ENCODE results near the gene ADAMTSL2.

ADAMTSL2 gene

DNA sequence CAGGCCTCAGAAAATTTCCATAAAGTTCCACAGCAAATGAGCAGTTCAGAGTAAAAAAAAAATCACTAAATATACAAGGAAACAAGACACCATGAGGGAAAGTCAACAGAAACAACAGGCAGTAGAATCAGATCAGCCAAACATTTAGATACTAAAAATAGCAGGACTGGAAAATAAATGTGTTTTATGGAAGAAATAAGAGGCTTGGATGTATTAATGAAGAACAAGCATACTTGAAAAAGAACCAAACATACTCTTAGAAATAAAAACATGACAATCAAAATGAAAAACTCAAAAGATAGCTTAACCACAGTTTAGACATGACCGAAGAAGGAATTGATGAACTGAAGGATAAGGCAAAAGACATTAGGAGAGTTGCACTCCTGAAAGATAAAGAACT lies 32.4 kb upstream of the ADAMTSL2 start:
- DNase-seq, result no peak

DNA sequence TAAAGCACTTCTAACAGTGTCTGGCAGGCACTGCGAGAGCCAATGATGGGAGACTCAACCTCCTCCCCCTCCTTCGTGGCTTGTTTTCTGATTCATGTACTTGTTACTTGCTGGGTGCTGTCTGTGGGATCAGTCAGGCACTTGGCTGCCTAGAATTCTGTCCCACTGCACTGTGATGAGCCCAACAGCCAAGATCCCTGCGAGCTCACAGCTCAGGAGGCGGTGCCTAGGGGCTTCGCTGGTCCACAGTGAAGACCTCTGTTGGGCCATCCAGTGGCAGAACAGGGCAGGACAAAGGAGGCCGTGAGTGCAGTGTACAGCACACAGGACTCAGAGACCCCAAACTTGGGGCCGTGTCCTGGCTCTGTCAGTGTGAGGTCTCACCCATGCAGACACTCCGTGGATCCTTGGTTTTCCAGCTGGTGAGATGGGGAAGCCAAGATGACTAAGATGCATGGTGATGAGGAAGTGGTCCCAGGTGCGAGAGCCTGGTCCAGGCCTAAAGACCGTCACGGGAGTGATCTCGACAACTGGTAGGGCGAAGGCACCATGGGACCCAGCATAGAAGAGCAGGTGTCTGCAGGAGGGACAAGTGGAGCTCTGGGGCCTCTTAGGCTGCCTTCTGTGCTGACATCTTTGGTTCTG lies 29.2 kb upstream of the ADAMTSL2 start:
- no peak for DNase-seq

DNA sequence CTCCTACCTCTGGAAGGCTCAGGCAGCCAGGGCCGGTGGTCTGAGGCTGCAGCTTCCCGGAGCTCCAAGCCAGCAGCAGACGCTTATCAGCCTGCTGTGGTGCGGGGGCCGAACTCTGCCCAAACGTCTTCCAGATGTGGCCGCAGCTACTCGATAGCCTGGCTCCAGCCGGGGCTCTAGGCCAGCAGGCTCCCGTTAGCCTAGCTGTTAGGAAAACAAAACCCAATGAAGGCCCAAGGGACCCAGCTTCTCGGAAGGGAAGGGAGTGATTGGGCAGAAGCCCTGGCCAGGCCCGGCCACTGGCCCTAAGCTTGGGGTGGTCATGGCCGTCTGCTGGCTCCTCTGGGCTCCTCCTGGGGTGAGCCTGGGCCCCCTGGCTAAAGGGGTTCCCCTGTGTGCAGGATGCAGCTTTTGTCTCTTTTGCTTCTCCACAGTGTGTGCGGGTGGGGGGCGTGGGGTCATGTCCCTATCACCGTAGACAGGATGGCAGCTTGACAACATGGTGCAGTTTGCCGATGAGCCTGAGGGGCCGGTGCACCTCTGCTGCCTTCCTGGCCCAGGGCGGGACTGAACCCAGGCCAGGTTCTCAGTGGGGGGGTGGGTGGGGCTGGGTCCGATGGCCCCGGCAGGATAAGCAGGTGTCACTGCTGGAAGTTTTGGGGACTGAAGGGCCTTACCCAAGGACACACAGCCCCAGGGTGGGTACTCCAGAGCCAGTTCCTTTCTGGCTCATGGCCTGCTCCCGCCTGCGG lies 28.4 kb upstream of the ADAMTSL2 start:
- DNase-seq, result no peak

DNA sequence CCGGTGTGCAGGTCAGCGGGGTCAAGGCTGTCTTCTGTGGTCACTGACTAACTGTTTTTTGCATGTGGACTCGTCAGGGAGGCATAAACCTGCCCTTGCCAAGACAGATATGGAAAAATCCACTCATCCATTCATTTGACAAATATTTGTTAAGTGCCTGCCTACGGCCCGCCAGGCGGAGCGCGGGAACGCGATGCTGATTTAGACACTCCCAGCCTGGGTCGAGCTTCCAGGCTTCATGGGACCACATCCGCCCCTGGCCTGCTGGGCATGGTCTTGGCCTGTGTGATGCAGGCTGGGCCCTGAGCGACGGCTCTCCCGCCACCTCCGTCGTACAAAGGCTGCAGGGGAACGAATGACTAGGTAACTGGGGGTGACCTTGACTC lies 27.9 kb upstream of the ADAMTSL2 start:
- DNase-seq, result peak in 1 of 2 experiments; percentile 42

DNA sequence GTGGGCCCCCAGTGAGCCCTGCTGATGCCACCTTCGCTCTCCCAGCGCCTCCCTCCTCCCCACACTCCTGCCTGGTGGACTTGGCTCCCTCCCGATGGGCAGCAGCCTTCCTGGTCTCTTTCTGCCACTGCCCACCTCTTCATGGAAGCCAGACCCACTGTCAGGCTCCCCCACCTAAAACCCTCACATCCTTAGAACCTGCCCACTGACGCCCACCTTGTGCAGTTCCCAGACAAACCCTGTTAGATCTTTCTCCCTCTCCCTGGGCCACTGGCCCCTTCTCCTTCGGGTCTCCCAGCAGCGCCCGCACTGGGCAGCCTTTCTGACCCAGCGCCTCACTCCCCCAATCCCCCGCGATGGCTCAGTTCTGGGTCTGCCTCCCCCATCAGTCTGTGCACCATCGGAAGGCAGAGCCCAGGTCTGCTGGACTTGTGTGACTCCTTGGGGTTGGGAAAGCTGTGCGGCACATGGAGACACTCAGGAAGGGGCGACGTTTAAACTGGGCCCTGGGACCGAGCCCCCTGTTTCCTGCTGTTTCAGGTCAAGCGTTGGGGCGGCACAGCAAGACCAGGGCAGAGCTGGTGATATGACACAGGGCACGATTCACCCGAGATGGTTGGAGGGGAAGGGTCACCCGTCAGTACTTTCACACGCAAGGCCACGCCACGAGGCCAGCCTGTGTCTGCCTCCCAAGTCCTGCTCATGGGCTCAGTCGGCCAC lies 27.1 kb upstream of the ADAMTSL2 start:
- DNase-seq, result no peak

DNA sequence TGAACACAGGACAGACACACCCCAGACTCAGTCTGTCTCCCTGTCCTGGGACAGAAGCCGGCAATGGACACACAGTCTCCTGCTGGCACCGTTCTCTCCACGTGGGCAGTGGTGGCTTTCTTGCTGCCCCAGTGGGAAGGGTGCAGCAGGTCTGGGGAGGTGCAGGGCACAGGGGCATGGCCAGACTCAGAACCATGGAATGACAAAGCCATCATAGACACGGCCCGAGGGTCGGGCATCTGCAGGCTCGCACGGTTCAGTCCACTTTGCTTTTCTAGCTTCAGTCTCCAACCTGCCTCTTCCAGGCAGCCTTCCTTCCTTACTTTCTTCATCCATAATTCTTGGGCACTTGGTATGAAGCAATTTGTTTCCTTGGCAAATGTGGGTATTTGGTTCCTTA lies 26.5 kb upstream of the ADAMTSL2 start:
- no peak for DNase-seq

DNA sequence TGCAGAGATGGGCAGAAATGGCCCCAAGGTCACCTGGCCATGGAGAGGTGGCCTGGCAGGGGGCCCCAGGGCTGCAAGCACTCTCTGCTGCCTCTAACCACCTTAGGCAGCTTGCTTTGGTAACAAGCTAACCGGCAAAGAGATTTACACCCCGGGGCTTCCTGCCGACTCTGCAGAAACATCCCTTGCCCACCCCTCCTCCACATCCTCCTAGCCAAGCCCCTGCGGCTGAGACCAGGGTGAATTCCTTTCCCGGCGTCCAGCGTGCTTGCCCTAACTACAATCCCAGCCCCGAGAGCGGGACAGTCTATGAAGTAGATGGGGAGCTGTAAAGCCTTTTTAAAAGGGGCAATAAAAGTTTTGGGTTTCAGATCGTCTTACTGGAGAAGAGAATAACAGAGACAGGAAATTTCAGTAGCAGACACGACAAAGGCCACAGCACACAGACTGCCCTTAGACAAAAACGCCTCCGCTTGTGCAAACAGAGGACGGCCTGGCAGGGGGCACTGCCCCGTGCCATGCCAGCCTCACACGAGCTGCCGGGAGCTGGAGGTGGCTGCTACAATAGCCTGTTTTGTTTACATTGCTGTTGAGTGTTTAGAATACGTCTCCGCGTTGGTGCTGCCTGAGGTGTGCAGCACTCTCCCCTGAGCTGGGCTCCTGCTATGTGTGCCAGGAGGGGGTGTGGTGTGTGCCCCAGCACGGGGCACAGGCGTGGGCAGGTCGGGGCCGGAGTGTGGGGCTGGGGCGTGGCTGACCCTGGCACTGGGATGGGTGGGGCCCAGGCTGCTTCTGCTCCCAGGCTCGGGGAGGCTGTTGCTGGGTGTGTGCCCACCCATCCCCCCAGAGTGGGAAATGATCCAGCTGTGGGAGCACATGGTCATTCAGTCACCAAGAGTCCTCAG lies 25.1 kb upstream of the ADAMTSL2 start:
- peak; percentile 88 to 98 for DNase-seq

DNA sequence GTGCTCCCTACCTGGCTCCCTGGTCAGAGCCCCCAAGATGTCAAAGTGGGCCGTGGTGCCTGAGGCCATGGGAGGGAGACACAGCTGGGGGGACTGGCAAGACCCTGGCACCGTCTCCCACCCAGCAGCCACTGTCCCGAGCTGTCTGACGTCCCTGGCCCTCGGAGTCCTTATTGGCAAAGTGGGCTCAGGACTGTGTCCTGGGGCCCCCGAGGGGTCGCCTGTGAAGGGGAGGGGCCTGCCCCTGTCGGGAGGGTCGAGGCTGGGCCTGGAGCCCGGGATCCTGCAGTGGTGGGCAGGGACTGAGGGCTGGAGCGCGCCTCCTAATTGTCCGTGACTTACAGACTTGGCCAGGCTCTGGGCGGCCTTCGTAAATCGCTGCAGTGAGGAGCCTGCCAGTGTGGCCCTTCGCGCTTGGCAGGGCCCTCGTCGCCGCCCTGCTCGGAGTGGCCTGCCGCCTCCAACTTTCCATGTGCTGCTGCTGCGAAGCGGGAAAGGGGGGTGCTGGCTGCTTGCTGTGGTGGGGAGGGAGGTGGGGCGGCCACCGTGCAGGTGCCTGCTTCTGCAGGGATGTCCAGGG lies 23.5 kb upstream of the ADAMTSL2 start:
- peak in 1 of 2 experiments; percentile 9 for DNase-seq

DNA sequence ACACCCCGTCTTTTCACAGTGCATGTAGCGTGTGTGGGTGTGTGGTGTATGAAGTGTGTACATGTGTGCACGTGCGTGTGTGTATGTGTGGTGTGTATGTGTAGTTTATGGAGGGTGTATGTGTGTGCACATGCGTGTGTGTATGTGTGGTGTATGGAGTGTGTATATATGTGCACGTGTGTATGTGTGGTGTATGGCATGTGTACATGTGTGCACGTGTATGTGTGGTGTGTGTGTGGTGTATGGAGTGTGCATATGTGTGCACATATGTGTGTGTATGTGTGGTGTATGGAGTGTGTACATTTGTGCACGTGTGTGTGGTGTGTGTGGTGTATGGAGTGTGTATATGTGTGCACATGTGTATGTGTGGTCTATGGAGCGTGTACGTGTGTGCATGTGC lies 22.9 kb upstream of the ADAMTSL2 start:
- DNase-seq, result no peak

DNA sequence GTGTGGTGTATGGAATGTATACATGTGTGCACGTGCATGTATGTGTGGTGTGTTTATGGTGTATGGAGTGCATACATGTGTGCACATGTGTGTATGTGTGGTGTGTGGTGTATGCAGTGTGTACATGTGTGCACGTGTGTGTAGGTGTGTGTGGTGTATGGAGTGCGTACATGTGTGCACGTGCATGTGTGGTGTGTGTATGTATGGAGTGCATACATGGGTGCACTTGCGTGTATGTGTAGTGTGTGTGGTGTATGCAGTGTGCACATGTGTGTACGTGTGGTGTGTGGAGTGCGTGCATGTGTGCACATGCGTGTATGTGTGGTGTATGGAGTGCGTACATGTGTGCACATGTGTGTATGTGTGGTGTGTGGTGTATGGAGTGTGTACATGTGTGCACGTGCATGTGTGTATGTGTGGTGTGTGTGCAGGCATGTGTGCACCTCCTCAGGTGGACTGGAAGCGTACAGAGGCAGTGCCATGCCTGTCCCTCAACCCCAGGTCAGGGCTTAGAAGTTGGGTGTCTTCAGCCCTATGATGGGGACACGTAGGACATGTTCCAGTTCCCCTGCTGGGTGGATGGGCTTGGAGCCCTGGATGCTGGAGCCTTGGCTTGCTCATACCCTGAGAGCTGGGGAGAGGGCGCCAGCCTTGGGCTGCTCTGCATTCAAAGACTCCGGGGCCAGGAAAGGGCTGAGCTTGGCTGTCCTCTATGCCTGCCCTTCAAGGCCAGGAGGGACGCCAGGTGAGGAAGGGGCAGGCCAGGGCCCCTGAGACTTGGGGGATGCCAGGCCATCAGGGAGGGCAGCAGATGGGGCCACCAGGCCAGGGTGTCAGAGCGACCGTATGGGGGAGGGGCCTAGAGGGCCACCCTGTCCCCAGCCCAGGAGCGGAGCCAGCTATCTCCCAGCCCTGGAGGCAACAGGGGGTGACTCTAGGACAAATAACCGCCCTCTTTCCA lies 22.0 kb upstream of the ADAMTSL2 start:
- DNase-seq, result peak in 1 of 2 experiments; percentile 58

DNA sequence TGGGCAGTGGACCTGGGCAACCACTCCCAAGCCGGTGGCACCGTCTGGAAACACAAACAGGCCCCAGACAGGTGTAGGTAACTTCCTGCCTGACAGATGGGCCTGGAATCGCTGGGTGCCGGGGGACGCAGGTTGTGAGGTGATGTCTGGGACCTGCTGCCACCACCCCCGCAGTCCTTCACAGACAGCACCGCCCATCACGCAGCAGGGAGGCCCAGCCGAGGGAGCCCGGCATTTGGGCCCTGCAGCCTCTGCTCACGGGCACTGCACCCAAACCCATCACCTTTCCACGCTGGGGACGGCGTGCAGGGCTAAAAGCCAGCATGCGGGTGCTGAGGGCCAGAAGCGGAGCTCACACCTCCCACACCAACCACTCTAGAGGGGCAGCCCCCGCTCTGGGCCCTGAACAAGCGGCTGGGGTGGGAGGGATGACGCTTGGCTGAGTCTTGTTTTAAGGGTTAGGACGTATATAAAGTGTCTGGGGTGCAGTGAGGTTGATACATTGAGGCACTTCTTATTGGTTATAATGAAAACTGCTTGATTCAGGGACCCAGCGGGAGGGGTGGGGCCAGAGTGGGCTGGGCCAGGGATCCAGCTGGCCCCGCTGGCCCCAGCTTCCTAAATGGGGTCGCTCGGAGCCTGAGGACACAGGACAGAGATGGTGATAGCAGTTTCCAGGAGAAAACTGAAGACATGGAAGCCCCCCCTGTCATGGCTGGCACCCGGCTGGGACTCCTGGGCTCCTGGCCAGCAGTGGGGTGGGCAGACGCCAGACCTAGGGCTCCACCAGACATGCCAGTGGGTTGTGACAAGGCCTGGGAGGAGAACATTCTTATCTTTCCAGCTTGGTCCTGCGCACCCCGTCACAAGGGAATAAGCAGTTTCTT lies 21.0 kb upstream of the ADAMTSL2 start:
- DNase-seq, result peak; percentile 68 to 91

DNA sequence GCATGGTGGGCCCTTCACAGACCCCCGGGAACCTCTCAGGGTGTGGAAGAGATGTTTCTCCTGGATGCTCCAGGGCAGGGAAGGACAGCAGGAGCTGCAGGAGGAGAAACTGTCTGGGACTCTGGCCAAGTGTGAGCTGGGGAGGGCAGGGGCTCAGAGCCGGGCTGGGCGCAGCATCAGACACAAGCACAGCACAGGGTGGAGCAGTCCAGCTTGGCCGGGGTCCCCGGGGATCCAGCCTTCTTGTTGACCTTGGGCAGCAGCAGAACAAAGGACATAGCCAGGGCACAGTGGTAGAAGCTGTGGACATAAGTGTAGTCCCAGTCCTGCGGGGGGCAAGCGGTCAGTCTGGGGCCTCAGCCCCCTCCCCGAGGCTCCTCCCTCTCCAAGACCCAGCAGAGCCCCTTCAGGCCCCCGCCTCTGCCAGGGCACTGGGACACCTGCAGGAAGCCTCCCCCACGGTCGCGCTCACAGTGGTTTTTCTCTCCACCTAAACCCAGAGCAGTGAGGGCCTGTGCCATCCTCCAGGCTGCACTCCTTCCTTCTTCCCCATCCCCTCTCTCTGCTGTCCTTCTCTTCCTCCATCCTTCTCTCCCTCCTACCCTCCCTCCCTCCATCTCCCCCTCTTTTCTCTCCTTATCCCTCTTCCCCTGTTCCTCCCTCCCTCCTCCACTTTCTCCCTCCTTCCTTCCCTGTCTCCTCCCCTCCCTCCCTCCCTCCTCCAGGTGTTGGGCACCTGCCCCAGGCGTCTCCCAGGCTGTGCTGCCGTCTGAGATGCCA lies 19.9 kb upstream of the ADAMTSL2 start:
- peak; percentile 63 to 83 for DNase-seq

DNA sequence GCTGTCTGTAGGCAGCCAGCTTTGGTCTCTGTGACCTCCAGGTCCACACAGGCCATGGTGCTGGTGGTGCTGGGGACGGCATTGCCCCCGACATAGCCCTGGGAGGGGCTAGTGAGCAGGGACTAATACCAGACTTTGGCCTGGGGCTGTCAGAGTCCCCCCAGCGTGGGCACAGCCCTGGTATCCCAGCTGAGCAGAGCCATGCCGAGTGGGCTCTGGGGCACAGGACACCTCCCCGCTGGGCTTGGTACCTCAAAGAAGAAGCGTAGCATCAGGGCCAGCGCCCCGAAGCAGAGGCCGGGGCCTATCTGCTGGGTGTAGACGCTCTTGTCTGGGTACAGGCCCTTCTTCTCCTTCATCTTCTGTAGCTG lies 19.3 kb upstream of the ADAMTSL2 start:
- DNase-seq, result no peak

DNA sequence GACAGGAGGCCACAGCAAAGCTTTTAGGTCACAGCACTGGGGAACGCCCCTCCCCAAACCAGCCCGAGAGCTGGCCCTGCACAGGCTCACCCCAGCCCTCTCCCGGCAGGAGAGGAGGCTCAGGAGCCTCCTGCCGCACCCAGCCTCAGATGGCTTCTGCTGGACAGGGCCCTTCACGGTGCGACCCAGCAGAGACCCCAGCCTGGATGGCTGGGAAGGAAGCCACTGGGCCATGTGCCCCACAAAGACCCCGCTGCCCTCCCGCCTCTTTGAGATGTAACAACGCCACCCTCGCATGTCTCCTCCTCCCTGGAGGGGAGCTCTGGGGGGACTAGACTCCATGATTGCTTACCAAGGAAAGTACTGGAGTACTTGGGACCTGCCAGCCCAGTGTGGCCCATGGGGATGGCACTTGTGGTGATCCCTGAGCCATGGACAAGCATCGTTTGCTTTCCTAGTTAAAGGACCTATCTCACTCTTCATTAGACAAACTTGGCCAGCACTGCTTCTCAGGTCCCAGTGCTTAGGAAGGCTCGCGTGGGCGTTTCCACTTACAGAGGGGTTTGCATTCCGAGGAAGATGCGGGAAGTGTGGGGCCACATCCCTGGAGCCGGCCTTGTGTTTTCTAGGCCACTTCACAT lies 18.8 kb upstream of the ADAMTSL2 start:
- DNase-seq, result no peak

DNA sequence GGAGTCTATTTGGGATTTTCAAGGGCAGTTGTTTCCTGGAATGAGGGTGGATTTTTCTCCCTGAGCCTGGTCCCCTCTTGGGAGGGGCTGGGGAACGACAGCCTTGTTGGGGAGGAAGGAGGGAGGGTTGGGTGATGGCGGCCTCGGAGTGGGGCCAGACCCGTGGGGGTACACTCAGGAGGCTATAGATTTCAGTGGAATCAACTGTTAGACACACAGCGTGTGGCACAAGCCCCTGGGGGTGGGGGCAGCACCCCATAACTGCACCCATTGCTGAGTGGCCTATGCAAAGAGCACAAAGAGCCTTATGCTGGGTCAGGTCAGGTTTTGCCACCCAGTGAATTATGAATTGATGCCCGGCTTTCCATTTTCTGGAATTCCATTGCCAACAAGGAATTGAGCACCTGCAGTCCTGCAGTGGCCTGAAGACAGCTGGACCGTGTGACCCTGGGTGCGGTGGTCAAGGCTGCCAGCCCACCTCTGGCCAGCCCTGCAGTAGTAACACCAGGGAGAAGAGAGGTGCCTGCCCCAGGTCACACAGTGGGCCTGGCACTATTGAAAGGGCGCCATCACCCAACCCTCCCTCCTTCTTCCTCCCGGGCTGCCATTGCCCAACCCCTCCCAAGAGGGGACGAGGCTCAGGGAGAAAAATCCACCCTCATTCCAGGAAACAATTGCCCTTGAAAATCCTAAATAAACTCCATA lies 18.1 kb upstream of the ADAMTSL2 start:
- DNase-seq, result no peak

DNA sequence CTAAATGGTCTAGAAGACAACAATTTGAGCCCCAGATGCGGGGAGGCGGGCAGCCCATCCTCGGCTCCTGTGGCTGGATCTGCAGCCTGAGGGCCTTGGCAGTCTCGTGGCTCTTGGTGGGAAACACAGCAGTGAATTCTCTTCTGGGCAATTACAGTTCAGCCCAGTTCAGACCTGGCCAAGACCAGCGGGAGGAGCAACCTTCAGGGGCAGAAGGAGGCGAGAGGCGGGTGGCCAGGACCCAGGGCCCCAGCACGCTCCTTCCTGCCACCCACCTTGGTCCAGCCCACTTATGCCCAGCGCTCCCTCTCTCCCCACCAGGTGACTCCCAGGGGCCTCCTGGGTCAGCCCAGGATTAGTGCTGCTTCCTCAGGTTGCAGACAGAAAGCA lies 17.5 kb upstream of the ADAMTSL2 start:
- DNase-seq, result no peak

DNA sequence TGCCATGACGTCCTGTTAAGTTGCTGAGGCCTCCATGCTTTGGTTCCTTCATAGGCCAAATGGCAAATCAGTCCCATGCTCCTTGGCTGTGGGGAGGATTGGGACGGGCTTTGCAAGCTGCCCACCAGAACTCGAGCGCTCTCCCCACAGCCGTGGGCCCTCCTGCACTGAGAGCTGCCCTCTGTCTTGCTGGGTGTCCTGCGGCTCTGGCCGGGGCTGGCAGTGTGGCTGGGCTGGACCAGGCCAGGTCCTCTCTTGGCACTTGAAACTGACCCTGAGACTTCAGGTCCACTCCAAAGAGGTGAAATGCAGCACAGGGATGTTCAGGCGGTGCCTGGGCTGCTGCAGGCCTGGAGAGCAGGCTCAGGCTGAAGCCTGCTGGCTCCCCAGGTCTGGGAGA lies 16.8 kb upstream of the ADAMTSL2 start:
- no peak for DNase-seq

DNA sequence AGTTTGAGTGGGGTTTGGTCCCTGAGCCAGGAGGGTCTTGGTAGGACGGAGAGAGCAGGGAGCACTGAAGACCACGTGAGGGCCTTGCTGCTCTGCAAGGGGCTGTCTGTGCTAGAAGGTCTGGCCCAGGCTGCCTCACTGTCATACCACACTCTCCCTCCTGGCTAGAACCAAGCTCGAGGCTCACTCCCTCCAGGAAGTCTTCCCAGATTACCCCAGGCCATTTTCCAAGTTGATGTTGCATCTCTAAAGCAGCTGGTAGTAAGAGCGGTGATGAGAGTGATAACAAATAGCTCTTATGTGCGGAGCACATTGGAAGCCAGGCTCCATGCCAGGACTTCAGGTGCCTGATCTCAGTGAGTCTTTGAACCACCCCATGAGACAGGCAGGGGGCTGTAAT lies 16.3 kb upstream of the ADAMTSL2 start:
- peak; percentile 27 to 78 for DNase-seq
